ENCODE measurements around the gene LRRC32. TPM values are rescaled to one million over a fixed set of nuclear protein-coding genes. Genes with fewer than 3 reads are reported as not detected.

The LRRC32 gene
- polyA plus RNA-seq, 2 of the 4 experiments (the other 2 are of a cell fraction) = 0.25 to 0.62 TPM

GRCh38 chr11:76719281-76719680, 48.7 kb upstream of the LRRC32 start:
- WGBS (ENCODE audit: missing lambda C conversion rate) = 77% methylated on average over 12 of the region's 19 CpGs
- TF ChIP-seq HOXA7 (CRISPR knock-in tag; IDR thresholded peaks at IDR 0.05) (no peak), NPAS2 (CRISPR knock-in tag; IDR thresholded peaks at IDR 0.05; ENCODE audit: borderline replicate concordance) (no peak), CHD4 (IDR thresholded peaks at IDR 0.05; ENCODE audit: borderline replicate concordance) (no peak), MAFK (IDR thresholded peaks at IDR 0.05; ENCODE audit: partially characterized antibody) (no peak), E2F6 (IDR thresholded peaks at IDR 0.05; ENCODE audit: borderline replicate concordance, low read depth) (no peak), NFE2L2 (conservative IDR thresholded peaks at IDR 0.05; ENCODE audit: low read length) (no peak), ZC3H11A (IDR thresholded peaks at IDR 0.05) (no peak), CTCF (IDR thresholded peaks at IDR 0.05) (no peak), MAZ (IDR thresholded peaks at IDR 0.05; ENCODE audit: borderline replicate concordance, low read depth, low read length) (no peak), HOXB5 (CRISPR knock-in tag; IDR thresholded peaks at IDR 0.05) (no peak), REST (IDR thresholded peaks at IDR 0.05) (no peak), GATA3 (IDR thresholded peaks at IDR 0.05; ENCODE audit: borderline replicate concordance) (no peak), KDM1A (IDR thresholded peaks at IDR 0.05; ENCODE audit: low read depth) (no peak), HMGXB4 (CRISPR knock-in tag; IDR thresholded peaks at IDR 0.05; ENCODE audit: borderline replicate concordance) (no peak), EHMT2 (IDR thresholded peaks at IDR 0.05; ENCODE audit: low read depth) (no peak), ZSCAN20 (CRISPR knock-in tag; IDR thresholded peaks at IDR 0.05) (no peak)
- TF ChIP-seq, protein P1, sequence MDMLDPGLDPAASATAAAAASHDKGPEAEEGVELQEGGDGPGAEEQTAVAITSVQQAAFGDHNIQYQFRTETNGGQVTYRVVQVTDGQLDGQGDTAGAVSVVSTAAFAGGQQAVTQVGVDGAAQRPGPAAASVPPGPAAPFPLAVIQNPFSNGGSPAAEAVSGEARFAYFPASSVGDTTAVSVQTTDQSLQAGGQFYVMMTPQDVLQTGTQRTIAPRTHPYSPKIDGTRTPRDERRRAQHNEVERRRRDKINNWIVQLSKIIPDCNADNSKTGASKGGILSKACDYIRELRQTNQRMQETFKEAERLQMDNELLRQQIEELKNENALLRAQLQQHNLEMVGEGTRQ (IDR thresholded peaks at IDR 0.05) = no peak
- TF ChIP-seq, protein P2, sequence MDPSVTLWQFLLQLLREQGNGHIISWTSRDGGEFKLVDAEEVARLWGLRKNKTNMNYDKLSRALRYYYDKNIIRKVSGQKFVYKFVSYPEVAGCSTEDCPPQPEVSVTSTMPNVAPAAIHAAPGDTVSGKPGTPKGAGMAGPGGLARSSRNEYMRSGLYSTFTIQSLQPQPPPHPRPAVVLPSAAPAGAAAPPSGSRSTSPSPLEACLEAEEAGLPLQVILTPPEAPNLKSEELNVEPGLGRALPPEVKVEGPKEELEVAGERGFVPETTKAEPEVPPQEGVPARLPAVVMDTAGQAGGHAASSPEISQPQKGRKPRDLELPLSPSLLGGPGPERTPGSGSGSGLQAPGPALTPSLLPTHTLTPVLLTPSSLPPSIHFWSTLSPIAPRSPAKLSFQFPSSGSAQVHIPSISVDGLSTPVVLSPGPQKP (IDR thresholded peaks at IDR 0.05; ENCODE audit: low read depth, low read length) = no peak
- ChIA-PET CTCF (interaction anchor here (6.4 kb wide), 1 partner anchor 15 kb away, joined by 74 read pairs; no protein-coding TSS in a partner anchor), POLR2A (no interaction called here)
- Histone ChIP-seq H3K4me2 (no peak overlapping the region), H3K27ac (no peak overlapping the region), H3K9me3 (no peaks in the 10 kb centered on the region), H3K4me3 (no peak overlapping the region), H3K4me1 (0 out of 3 replicates have a peak, but pooled peaks cover 4% of the 10 kb centered on the region)
- DNase-seq (ENCODE audit: low read depth in 1 of 2, low spot score in 1 of 2) = no peak
- FAIRE-seq = no peak
- ATAC-seq = no peak

Data from A549 (cell line).